Measurements from ENCODE around the gene LMAN1. TPM values are rescaled to one million over a fixed set of nuclear protein-coding genes. Genes with fewer than 3 reads are reported as not detected.

LMAN1 gene
- total and polyA plus RNA-seq, 2 experiments from 2014 or later = 127 to 193 TPM

DNA sequence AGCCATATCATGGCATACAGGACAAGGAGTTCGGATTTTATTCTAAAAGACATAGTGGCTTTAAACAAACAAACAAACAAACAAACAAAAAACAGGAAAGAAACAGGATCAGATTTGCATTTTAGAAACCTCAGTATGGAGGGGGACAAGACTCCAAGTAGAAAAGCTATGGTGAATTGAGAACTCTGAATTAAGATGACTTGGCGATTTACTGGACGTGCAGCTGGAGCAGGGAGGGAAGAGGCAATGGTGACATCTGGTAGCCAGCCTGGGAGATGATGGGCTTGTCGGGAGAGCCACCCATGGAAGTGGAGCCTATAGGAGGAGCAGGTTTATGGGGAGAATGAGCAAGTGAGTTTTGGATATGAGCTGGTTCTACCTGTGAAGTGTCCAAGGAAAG, 53.8 kb downstream of the LMAN1 start:
- H3F3A ChIP-seq (ENCODE audit: insufficient read depth) = no peaks in the 10 kb centered on the region
- no peak overlapping the region for H3K9ac ChIP-seq
- H3K36me3 ChIP-seq (ENCODE audit: low read depth) = no peaks in the 10 kb centered on the region
- H2AFZ ChIP-seq = no peak overlapping the region
- no peak overlapping the region for H3K27ac ChIP-seq
- H3K4me1 ChIP-seq (ENCODE audit: insufficient read depth) = no peaks in the 10 kb centered on the region
- no peaks in the 10 kb centered on the region for H3K9me2 ChIP-seq (ENCODE audit: insufficient read depth)
- TF ChIP-seq EZH2 (IDR thresholded peaks at IDR 0.05; ENCODE audit: insufficient read depth, poor library complexity, severe bottlenecking) = no peak
- no peak for TF ChIP-seq EZH2phosphoT487 (IDR thresholded peaks at IDR 0.05; ENCODE audit: insufficient read depth, low read depth)
- DNase-seq = no peak
- no peaks in the 10 kb centered on the region for H3K79me2 ChIP-seq (ENCODE audit: insufficient read depth)
- H3K27me3 ChIP-seq (replicated peaks; ENCODE audit: insufficient read depth) = peaks cover 58% of the 10 kb centered on the region
- H3K4me2 ChIP-seq (ENCODE audit: unreplicated experiment) = no peak overlapping the region
- in situ Hi-C loops (cut with MboI) = no loop called here
- no peaks in the 10 kb centered on the region for H4K20me1 ChIP-seq (ENCODE audit: insufficient read depth)
- WGBS, 2 experiments (ENCODE audit: low coverage in 1 of 2, low lambda C conversion rate in 2 of 2, missing lambda C conversion rate in 2 of 2) = 68 to 69% methylated on average over 4 of the region's 4 CpGs
- H3K9me3 ChIP-seq (ENCODE audit: low read depth) = no peaks in the 10 kb centered on the region
- H3K4me3 ChIP-seq = no peak overlapping the region

DNA sequence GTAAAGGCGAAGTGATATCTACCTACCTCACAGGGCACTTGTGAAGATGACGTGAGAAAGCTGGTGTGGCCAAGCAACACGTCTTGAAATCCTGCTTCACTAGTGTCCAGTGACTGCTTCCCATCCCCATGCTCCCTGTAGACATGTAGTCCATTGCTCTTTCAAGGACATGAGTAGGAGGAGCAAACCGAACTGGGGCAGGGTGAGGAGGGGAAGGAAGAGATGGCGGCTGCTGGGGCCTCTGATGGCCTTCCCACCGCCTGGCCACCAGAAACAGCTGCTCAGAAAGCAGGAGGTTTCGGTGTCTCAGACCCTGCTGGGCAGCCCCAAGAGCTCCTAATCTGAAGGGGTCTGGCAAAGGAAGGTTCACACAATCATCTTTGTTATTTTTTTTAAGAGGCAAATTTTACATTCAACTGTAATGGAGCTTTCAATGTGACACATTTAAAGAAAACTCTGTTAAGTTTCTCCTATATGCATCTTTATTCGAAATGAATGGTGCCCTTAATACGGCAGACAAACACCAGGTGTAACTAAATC, 55.3 kb downstream of the LMAN1 start:
- WGBS, 2 experiments (ENCODE audit: low coverage in 1 of 2, low lambda C conversion rate in 2 of 2, missing lambda C conversion rate in 2 of 2) = 81 to 82% methylated on average over 9 of the region's 9 CpGs
- TF ChIP-seq EZH2 (IDR thresholded peaks at IDR 0.05; ENCODE audit: insufficient read depth, poor library complexity, severe bottlenecking) (no peak), EZH2phosphoT487 (IDR thresholded peaks at IDR 0.05; ENCODE audit: insufficient read depth, low read depth) (no peak)
- H3K27ac ChIP-seq = no peak overlapping the region
- no peak for DNase-seq
- in situ Hi-C loops (cut with MboI) = no loop called here
- H4K20me1 ChIP-seq (ENCODE audit: insufficient read depth) = no peaks in the 10 kb centered on the region
- H2AFZ ChIP-seq = no peak overlapping the region
- no peaks in the 10 kb centered on the region for H3K36me3 ChIP-seq (ENCODE audit: low read depth)
- no peaks in the 10 kb centered on the region for H3K4me1 ChIP-seq (ENCODE audit: insufficient read depth)
- no peak overlapping the region for H3K9ac ChIP-seq
- no peaks in the 10 kb centered on the region for H3K79me2 ChIP-seq (ENCODE audit: insufficient read depth)
- H3F3A ChIP-seq (ENCODE audit: insufficient read depth) = no peaks in the 10 kb centered on the region
- no peak overlapping the region for H3K4me3 ChIP-seq
- peaks cover 53% of the 10 kb centered on the region for H3K27me3 ChIP-seq (replicated peaks; ENCODE audit: insufficient read depth)
- no peaks in the 10 kb centered on the region for H3K9me3 ChIP-seq (ENCODE audit: low read depth)
- H3K4me2 ChIP-seq (ENCODE audit: unreplicated experiment) = no peak overlapping the region
- no peaks in the 10 kb centered on the region for H3K9me2 ChIP-seq (ENCODE audit: insufficient read depth)

DNA sequence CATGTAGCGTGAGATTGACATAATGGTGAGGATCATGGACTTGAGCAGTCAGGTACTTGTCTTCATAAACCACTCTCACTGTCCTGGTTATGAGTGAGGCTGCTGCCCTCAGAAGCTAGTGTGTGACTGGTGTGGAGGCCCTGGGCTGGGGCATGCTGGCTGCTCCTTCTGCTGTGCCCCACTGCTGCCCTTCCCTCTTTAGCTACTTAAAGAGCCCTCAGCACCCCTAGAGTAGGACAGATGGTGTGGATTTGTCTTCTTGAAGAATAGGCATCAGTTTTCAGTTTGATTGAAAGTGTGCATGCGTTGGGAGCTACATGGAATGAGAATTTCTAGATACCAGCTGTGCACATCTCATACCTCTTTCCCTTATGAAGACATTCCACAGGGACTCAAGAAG, 56.1 kb downstream of the LMAN1 start:
- Histone ChIP-seq H3F3A (ENCODE audit: insufficient read depth) (no peaks in the 10 kb centered on the region), H2AFZ (no peak overlapping the region), H3K9ac (no peak overlapping the region), H3K9me2 (ENCODE audit: insufficient read depth) (no peaks in the 10 kb centered on the region), H3K4me3 (no peak overlapping the region), H3K79me2 (ENCODE audit: insufficient read depth) (no peaks in the 10 kb centered on the region), H3K9me3 (ENCODE audit: low read depth) (no peaks in the 10 kb centered on the region), H3K27me3 (replicated peaks; ENCODE audit: insufficient read depth) (peaks cover 61% of the 10 kb centered on the region), H3K27ac (no peak overlapping the region), H3K4me1 (ENCODE audit: insufficient read depth) (no peaks in the 10 kb centered on the region), H4K20me1 (ENCODE audit: insufficient read depth) (no peaks in the 10 kb centered on the region), H3K36me3 (ENCODE audit: low read depth) (no peaks in the 10 kb centered on the region), H3K4me2 (ENCODE audit: unreplicated experiment) (no peak overlapping the region)
- 78 to 82% methylated on average over 2 of the region's 2 CpGs for WGBS, 2 experiments (ENCODE audit: low coverage in 1 of 2, low lambda C conversion rate in 2 of 2, missing lambda C conversion rate in 2 of 2)
- in situ Hi-C loops (cut with MboI) = no loop called here
- DNase-seq = no peak
- TF ChIP-seq EZH2 (IDR thresholded peaks at IDR 0.05; ENCODE audit: insufficient read depth, poor library complexity, severe bottlenecking) (no peak), EZH2phosphoT487 (IDR thresholded peaks at IDR 0.05; ENCODE audit: insufficient read depth, low read depth) (no peak)

DNA sequence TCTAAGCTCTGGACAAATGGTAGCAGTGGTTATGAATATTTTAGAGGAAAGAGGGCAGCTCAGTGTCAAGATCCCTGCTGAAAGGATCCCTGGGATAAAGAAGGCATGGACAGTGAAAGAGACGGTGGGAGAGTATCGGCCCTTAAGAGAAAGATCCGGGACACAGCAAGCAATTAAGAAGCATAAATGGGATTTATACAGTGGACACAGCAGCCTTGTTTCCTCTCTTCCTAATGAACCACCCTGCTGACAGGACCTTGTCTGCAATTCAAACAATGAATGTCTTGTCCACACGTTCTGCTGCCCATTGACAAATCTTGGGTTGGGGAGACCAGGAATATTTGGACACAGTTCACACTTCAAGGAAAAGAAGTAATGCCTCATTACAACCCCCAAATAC, 57.1 kb downstream of the LMAN1 start:
- H3K4me1 ChIP-seq (ENCODE audit: insufficient read depth) = no peaks in the 10 kb centered on the region
- no peaks in the 10 kb centered on the region for H4K20me1 ChIP-seq (ENCODE audit: insufficient read depth)
- no peak overlapping the region for H3K4me3 ChIP-seq
- no peaks in the 10 kb centered on the region for H3K9me2 ChIP-seq (ENCODE audit: insufficient read depth)
- no peak overlapping the region for H3K27ac ChIP-seq
- H3K36me3 ChIP-seq (ENCODE audit: low read depth) = no peaks in the 10 kb centered on the region
- no peaks in the 10 kb centered on the region for H3F3A ChIP-seq (ENCODE audit: insufficient read depth)
- in situ Hi-C loops (cut with MboI) = no loop called here
- no peak for DNase-seq
- WGBS, 2 experiments (ENCODE audit: low coverage in 1 of 2, low lambda C conversion rate in 2 of 2, missing lambda C conversion rate in 2 of 2) = 83 to 93% methylated on average over 4 of the region's 4 CpGs
- no peaks in the 10 kb centered on the region for H3K9me3 ChIP-seq (ENCODE audit: low read depth)
- no peaks in the 10 kb centered on the region for H3K79me2 ChIP-seq (ENCODE audit: insufficient read depth)
- no peak overlapping the region for H3K4me2 ChIP-seq (ENCODE audit: unreplicated experiment)
- no peak overlapping the region for H3K9ac ChIP-seq
- H3K27me3 ChIP-seq (replicated peaks; ENCODE audit: insufficient read depth) = peaks cover 66% of the 10 kb centered on the region
- TF ChIP-seq EZH2phosphoT487 (IDR thresholded peaks at IDR 0.05; ENCODE audit: insufficient read depth, low read depth) = no peak
- no peak for TF ChIP-seq EZH2 (IDR thresholded peaks at IDR 0.05; ENCODE audit: insufficient read depth, poor library complexity, severe bottlenecking)
- H2AFZ ChIP-seq = no peak overlapping the region
